GM21619 (cell line): Measurements from ENCODE around the gene CD300E.

Source experiments
- ATAC-seq: cut with Tn5 transposase; IDR thresholded peaks from one replicate; pipeline ENCODE4 v1.9.1; 2021; ENCODE audit not compliant: unreplicated experiment

The CD300E gene

GRCh38 chr17:74567397-74567796 lies 56.1 kb downstream of the CD300E start, which contains the start of gene CD300H:
Gene CD300H (minus strand): TSS chr17:74567509.
- ATAC-seq = no peak

GRCh38 chr17:74566132-74566753 lies 57.3 kb downstream of the CD300E start:
- no peak for ATAC-seq

GRCh38 chr17:74565126-74565525 lies 58.4 kb downstream of the CD300E start:
- no peak for ATAC-seq

GRCh38 chr17:74563358-74563757 lies 60.2 kb downstream of the CD300E start:
- no peak for ATAC-seq

GRCh38 chr17:74561586-74561985 lies 62.0 kb downstream of the CD300E start:
- no peak for ATAC-seq
